Measurements from ENCODE around the gene SLC16A6.

DNA sequence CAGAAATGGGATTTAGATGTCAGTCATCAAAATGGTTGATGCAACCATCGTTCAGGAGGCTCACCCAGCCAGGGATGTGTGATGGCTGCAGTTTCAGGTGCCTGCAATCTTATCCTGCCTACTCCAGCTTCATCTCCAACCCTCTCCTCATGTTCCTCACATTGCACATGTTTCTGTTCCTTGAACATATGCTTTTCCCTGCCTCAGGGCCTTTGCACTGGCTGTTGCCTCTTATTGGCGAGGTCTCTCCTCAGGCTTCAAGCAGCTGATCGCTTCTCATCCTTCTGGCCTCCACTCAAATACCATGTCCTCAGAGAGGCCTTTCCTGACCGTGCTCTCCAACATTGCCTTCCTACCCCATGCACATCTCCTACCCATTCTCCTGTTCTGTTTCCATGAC lies 25.0 kb upstream of the SLC16A6 start:
- TF ChIP-seq, protein P1, sequence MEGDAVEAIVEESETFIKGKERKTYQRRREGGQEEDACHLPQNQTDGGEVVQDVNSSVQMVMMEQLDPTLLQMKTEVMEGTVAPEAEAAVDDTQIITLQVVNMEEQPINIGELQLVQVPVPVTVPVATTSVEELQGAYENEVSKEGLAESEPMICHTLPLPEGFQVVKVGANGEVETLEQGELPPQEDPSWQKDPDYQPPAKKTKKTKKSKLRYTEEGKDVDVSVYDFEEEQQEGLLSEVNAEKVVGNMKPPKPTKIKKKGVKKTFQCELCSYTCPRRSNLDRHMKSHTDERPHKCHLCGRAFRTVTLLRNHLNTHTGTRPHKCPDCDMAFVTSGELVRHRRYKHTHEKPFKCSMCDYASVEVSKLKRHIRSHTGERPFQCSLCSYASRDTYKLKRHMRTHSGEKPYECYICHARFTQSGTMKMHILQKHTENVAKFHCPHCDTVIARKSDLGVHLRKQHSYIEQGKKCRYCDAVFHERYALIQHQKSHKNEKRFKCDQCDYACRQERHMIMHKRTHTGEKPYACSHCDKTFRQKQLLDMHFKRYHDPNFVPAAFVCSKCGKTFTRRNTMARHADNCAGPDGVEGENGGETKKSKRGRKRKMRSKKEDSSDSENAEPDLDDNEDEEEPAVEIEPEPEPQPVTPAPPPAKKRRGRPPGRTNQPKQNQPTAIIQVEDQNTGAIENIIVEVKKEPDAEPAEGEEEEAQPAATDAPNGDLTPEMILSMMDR (IDR thresholded peaks at IDR 0.05 in 2 of 3, conservative IDR thresholded peaks at IDR 0.05 in 1 of 3; ENCODE audit: borderline replicate concordance in 1 of 3, insufficient read depth in 1 of 3, low read depth in 2 of 3, low read length in 2 of 3), result no peak
- TF ChIP-seq POLR2AphosphoS5 (IDR thresholded peaks at IDR 0.05; ENCODE audit: low read depth, low read length), result no peak
- TF ChIP-seq FOSL1 (IDR thresholded peaks at IDR 0.05; ENCODE audit: low read depth), result no peak
- no peak for TF ChIP-seq EGR1 (IDR thresholded peaks at IDR 0.05; ENCODE audit: low read depth)
- TF ChIP-seq, protein P2, sequence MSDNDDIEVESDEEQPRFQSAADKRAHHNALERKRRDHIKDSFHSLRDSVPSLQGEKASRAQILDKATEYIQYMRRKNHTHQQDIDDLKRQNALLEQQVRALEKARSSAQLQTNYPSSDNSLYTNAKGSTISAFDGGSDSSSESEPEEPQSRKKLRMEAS (IDR thresholded peaks at IDR 0.05), result no peak
- TF ChIP-seq, protein P3, sequence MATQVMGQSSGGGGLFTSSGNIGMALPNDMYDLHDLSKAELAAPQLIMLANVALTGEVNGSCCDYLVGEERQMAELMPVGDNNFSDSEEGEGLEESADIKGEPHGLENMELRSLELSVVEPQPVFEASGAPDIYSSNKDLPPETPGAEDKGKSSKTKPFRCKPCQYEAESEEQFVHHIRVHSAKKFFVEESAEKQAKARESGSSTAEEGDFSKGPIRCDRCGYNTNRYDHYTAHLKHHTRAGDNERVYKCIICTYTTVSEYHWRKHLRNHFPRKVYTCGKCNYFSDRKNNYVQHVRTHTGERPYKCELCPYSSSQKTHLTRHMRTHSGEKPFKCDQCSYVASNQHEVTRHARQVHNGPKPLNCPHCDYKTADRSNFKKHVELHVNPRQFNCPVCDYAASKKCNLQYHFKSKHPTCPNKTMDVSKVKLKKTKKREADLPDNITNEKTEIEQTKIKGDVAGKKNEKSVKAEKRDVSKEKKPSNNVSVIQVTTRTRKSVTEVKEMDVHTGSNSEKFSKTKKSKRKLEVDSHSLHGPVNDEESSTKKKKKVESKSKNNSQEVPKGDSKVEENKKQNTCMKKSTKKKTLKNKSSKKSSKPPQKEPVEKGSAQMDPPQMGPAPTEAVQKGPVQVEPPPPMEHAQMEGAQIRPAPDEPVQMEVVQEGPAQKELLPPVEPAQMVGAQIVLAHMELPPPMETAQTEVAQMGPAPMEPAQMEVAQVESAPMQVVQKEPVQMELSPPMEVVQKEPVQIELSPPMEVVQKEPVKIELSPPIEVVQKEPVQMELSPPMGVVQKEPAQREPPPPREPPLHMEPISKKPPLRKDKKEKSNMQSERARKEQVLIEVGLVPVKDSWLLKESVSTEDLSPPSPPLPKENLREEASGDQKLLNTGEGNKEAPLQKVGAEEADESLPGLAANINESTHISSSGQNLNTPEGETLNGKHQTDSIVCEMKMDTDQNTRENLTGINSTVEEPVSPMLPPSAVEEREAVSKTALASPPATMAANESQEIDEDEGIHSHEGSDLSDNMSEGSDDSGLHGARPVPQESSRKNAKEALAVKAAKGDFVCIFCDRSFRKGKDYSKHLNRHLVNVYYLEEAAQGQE (IDR thresholded peaks at IDR 0.05; ENCODE audit: low read depth), result no peak
